AG04450 (cell line): ENCODE results near the gene ACVR2B. TPM values are rescaled to one million over a fixed set of nuclear protein-coding genes. Genes with fewer than 3 reads are reported as not detected.
"Not testable (repeated sequence)": the region's sequence is repeated elsewhere in the genome, so short reads cannot be mapped to it uniquely, and the experiment has no call there.

ENCODE experiments used
- CTCF ChIA-PET: fragments of 300-600, 350-600 bp; formaldehyde crosslinking; extraction: SDS; loops from one replicate; lab custom pipeline; 2022; ENCODE audit warnings: antibody characterized with exemption, inconsistent platforms; lab: Charles Lee
- POLR2A ChIA-PET: fragments of 350-600 bp; formaldehyde crosslinking; extraction: SDS; loops from one replicate; lab custom pipeline; 2021; ENCODE audit warnings: antibody characterized with exemption, inconsistent platforms; lab: Yijun Ruan, JAX
- DNase-seq: peaks from one replicate; pipeline ENCODE4 v3.0.0-alpha.2; 2011; ENCODE audit warnings: low read depth, low spot score
- H3K27ac ChIP-seq: one replicate; pipeline ENCODE4 v1.5.1; 2012; ENCODE audit warnings: low read depth, low read length, control low read depth
- H3K27me3 ChIP-seq: one replicate; pipeline ENCODE4 v1.6.0; 2012; ENCODE audit warnings: low read length; ENCODE audit not compliant: control insufficient read depth, insufficient read depth
- H3K4me3 ChIP-seq: 2 replicates; pipeline ENCODE4 v1.5.1; 2011; ENCODE audit warnings: mild to moderate bottlenecking, low read depth, low read length, control low read depth
- H3K9me3 ChIP-seq: 2 replicates; pipeline ENCODE4 v1.5.1; 2012; ENCODE audit warnings: low read length; ENCODE audit not compliant: control insufficient read depth, insufficient read depth
- polyA plus RNA-seq: library from polyadenylated mRNA; depleted of rRNA; stranded (reverse); fragments of >200 nt; gene quantifications from 2 replicates; pipeline ENCODE4 v1.2.3, GENCODE V29; 2011
- TF ChIP-seq, protein P1 (sequence below): IDR thresholded peaks from 2 replicates; pipeline ENCODE4 v1.5.1; 2011; ENCODE audit warnings: low read depth, low read length, control low read depth, inconsistent platforms

ACVR2B gene
- polyA plus RNA-seq, 1 experiment = 1.0 TPM

DNA sequence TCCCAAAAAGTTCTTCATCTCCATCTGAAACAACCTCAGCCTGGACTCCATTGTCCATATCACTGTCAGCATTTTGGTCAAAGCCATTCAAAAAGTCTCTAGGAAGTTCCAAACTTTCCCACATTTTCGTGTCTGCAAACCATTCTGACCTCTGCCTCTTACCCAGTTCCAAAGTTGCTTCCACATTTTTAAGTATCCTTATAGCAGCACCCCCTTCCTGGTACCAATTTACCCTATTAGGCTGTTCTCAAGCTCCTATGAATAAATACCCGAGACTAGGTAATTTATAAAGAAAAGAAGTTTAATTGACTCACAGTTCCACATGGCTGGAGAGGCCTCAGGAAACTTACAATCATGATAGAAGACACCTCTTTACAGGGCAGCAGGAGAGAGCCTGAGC is 20.0 kb upstream of the ACVR2B start:
- CTCF ChIA-PET, DNase-seq: not testable (repeated sequence)

DNA sequence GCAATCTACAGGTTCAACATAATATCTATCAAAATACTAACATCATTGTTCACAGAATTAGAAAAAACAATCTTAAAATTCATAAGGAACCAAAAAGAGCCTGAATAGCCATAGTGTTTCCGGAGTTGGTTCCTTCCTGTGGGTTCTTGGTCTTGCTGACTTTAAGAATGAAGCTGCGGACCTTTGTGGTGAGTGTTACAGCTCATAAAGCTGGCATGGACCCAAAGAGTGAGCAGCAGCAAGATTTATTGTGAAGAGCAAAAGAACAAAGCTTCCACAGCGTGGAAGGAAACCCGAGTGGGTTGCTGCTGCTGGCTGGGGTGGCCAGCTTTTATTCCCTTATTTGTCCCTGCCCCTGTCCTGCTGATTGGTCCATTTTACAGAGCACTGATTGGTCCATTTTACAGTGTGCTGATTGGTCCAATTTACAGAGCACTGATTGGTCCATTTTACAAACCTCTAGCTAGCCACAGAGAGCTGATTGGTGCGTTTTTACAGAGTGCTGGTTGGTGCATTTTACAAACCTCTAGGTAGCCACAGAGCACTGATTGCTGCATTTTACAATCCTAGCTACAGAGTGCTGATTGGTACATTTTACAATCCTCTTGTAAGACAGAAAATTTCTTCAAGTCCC is 15.1 kb upstream of the ACVR2B start:
- peaks cover 12% of the 10 kb centered on the region for H3K9me3 ChIP-seq
- H3K27ac ChIP-seq, POLR2A ChIA-PET, H3K27me3 ChIP-seq, CTCF ChIA-PET, H3K4me3 ChIP-seq, DNase-seq: not testable (repeated sequence)

More for the DNA sequence above, 20.0 kb upstream of the ACVR2B start:
- H3K27me3 ChIP-seq, POLR2A ChIA-PET, H3K4me3 ChIP-seq, H3K27ac ChIP-seq: not testable (repeated sequence)
- H3K9me3 ChIP-seq = peaks cover 16% of the 10 kb centered on the region

DNA sequence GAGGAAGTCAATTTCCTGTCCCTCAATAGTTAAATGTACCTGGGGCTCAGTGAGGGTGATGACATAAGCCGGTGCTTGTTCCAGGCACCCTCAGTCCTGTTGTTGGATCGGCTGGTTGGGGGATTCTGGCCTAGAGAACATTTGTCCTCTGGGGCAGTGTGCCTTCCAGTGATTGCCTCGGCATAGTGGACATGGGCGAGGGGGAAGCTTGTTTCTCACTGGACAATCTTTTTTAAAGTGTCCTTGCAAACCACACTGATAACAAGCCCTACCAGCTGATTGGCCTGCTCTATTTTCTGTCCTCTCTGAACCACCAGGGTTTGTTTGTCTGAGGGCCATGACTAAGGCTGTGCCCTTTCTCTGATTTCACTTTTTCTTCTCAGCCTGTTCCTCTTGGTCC is 10.5 kb upstream of the ACVR2B start:
- DNase-seq, POLR2A ChIA-PET, H3K4me3 ChIP-seq, CTCF ChIA-PET, H3K27ac ChIP-seq, H3K27me3 ChIP-seq: not testable (repeated sequence)
- H3K9me3 ChIP-seq = peaks cover 12% of the 10 kb centered on the region; the same call in 1 of the 2 replicates

GRCh38 chr3:38446085-38446686 is 7.5 kb upstream of the ACVR2B start:
- POLR2A ChIA-PET = no interaction called here
- DNase-seq = no peak
- no peak overlapping the region for H3K4me3 ChIP-seq
- H3K27me3 ChIP-seq = no peaks in the 10 kb centered on the region
- no peak overlapping the region for H3K27ac ChIP-seq
- TF ChIP-seq, protein P1, sequence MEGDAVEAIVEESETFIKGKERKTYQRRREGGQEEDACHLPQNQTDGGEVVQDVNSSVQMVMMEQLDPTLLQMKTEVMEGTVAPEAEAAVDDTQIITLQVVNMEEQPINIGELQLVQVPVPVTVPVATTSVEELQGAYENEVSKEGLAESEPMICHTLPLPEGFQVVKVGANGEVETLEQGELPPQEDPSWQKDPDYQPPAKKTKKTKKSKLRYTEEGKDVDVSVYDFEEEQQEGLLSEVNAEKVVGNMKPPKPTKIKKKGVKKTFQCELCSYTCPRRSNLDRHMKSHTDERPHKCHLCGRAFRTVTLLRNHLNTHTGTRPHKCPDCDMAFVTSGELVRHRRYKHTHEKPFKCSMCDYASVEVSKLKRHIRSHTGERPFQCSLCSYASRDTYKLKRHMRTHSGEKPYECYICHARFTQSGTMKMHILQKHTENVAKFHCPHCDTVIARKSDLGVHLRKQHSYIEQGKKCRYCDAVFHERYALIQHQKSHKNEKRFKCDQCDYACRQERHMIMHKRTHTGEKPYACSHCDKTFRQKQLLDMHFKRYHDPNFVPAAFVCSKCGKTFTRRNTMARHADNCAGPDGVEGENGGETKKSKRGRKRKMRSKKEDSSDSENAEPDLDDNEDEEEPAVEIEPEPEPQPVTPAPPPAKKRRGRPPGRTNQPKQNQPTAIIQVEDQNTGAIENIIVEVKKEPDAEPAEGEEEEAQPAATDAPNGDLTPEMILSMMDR = no peak
- CTCF ChIA-PET = no interaction called here
- no peaks in the 10 kb centered on the region for H3K9me3 ChIP-seq

- Histone ChIP-seq H3K27me3 (no peaks in the 10 kb centered on the region), H3K27ac (no peak overlapping the region), H3K4me3 (no peak overlapping the region), H3K9me3 (no peaks in the 10 kb centered on the region)
- ChIA-PET POLR2A (no interaction called here), CTCF (no interaction called here)
- DNase-seq = no peak
- TF ChIP-seq, protein P1 = no peak
These were observed 6.9 kb upstream of the ACVR2B start for GRCh38 chr3:38446812-38447211.

- ChIA-PET POLR2A (no interaction called here), CTCF (interaction anchor here (1.3 to 1.6 kb wide), 2 partner anchors 30 to 105 kb away, joined by 4 to 8 read pairs; partner anchors contain the start of gene XYLB)
- DNase-seq = no peak
- no peak overlapping the region for H3K27ac ChIP-seq
- no peaks in the 10 kb centered on the region; the same call in 1 of the 2 replicates for H3K9me3 ChIP-seq
- TF ChIP-seq, protein P1 = no peak
- H3K27me3 ChIP-seq = no peaks in the 10 kb centered on the region
- no peak overlapping the region for H3K4me3 ChIP-seq
These were observed 2.8 kb upstream of the ACVR2B start for GRCh38 chr3:38450853-38451252.
